Hippocampal formation (tissue), 2 donors: Measurements from ENCODE around the gene TMEM273.
"Not testable (repeated sequence)": the region's sequence is repeated elsewhere in the genome, so short reads cannot be mapped to it uniquely, and the experiment has no call there.

Source experiments
- DNase-seq, 2 donors: peaks; one replicate each; lab custom pipeline; 2025; lab: John Stamatoyannopoulos, UW

Gene TMEM273

GRCh38 chr10:49205206-49205605, 17.0 kb upstream of the TMEM273 start:
- no peak for DNase-seq

GRCh38 chr10:49204119-49204518, 15.9 kb upstream of the TMEM273 start:
- DNase-seq: no peak

- no peak for DNase-seq
Measured at GRCh38 chr10:49202266-49202665, 14.1 kb upstream of the TMEM273 start.

- DNase-seq: no peak
Measured at GRCh38 chr10:49200854-49201253, 12.7 kb upstream of the TMEM273 start.

- no peak for DNase-seq
Measured at GRCh38 chr10:49197171-49197570, 9.0 kb upstream of the TMEM273 start.

GRCh38 chr10:49195864-49196263, 7.7 kb upstream of the TMEM273 start:
- DNase-seq: not testable (repeated sequence)

GRCh38 chr10:49194212-49194920, 6.2 kb upstream of the TMEM273 start:
- DNase-seq: no peak

- DNase-seq: no peak
Measured at GRCh38 chr10:49191349-49191748, 3.2 kb upstream of the TMEM273 start.

- DNase-seq: no peak
Measured at GRCh38 chr10:49189422-49189821, 1.2 kb upstream of the TMEM273 start.

- no peak for DNase-seq
Measured at GRCh38 chr10:49187044-49187484, 1.1 kb downstream of the TMEM273 start.

- DNase-seq: no peak
Measured at GRCh38 chr10:49186613-49187012, 1.6 kb downstream of the TMEM273 start.

GRCh38 chr10:49185213-49185612, 3.0 kb downstream of the TMEM273 start:
- DNase-seq: no peak

- DNase-seq: no peak
Measured at GRCh38 chr10:49184642-49185111, 3.5 kb downstream of the TMEM273 start.

- no peak for DNase-seq
Measured at GRCh38 chr10:49183596-49184542, 4.3 kb downstream of the TMEM273 start.

GRCh38 chr10:49182776-49183175, 5.4 kb downstream of the TMEM273 start:
- no peak for DNase-seq

- no peak for DNase-seq
Measured at GRCh38 chr10:49180444-49180860, 7.7 kb downstream of the TMEM273 start.

- DNase-seq: no peak
Measured at GRCh38 chr10:49179699-49180443, 8.3 kb downstream of the TMEM273 start.

- no peak for DNase-seq
Measured at GRCh38 chr10:49178489-49179471, 9.4 kb downstream of the TMEM273 start.

GRCh38 chr10:49177391-49178355, 10.5 kb downstream of the TMEM273 start:
- peak; percentile 6 to 29 for DNase-seq
